ENCODE results near the gene CHMP3. TPM values are rescaled to one million over a fixed set of nuclear protein-coding genes. Genes with fewer than 3 reads are reported as not detected.
"Not testable (repeated sequence)": the region's sequence is repeated elsewhere in the genome, so short reads cannot be mapped to it uniquely, and the experiment has no call there.

CHMP3 gene
- total RNA-seq, 1 donor from 2014 or later: 175 TPM

DNA sequence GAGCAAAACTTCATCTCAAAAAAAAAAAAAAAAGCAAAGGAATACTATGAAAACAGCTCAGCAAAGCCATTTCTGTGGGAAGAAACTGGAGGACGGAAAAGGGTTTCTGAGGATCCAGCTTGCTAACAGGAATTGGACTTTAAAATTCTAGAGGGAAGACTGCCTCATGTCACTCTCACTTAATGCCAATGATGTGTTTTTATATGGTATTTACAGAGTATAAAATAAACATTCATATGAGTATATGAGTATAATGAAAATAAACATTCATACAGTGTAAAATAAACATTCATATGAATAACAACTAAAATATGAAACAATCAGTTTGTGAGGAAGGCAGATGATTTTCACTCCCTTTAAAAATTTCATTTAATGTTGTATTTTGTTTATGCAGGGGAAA is 43.9 kb downstream of the CHMP3 start:
- no peak for DNase-seq (ENCODE audit: low spot score)
- intact Hi-C loops (cut with DNase I): loop anchor here (5.0 kb wide), 1 partner anchor 103 kb away; the partner anchor contains the start of gene RNF103

DNA sequence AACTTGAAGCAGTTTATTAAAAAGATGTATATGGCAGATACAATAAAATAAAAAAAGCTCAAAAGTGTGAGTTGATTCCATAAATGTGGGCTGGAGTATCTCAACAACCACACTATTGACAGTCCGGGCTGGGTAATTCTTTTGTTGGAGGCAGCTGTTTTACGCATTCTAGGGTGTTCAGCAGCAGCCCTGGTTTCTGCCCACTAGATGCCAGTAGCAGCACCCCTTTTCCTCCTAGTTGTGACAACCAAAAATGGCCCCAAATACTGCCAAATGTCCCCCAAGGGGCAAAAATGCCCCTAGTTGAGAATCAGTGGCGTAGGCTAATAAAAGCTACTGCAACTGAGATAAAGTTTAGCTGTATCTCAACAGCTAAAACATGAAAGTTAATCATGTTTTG is 44.8 kb downstream of the CHMP3 start:
- intact Hi-C loops (cut with DNase I): loop anchor here (5.0 kb wide), 1 partner anchor 104 kb away; the partner anchor contains the start of gene RNF103
- no peak for DNase-seq (ENCODE audit: low spot score)

DNA sequence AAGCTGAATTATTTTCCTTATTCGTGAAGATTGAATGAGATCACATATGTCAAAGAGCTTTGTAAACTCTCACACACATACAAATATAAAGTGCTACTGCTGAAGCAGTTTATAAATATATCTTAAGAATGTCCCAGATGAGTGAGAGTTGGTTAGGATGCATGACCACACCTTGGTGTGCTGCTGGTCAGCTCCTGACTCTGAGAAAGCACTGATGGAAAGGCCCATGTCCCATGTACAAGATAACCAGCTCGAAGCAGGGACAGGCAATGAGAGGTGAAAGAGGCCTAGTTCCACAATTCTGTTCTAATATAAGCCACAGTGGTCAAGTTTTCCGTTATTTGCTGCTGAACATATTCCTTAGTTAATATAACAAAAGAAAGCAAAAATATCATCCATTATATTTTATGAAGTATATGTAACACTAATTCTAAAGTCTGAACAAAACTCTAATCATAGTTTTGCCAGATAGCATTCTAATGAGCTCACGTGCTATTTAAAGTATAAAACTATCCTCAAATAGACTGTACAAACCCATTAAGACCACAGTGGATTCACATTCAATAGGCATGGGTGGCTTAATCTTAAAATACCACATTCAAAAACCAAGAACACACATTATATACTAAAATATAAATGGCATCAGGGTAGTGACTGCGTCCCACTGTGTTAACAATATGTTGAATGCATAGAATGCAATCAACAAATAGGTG is 49.1 kb downstream of the CHMP3 start:
- intact Hi-C loops (cut with DNase I): no loop called here
- no peak for DNase-seq (ENCODE audit: low spot score)

DNA sequence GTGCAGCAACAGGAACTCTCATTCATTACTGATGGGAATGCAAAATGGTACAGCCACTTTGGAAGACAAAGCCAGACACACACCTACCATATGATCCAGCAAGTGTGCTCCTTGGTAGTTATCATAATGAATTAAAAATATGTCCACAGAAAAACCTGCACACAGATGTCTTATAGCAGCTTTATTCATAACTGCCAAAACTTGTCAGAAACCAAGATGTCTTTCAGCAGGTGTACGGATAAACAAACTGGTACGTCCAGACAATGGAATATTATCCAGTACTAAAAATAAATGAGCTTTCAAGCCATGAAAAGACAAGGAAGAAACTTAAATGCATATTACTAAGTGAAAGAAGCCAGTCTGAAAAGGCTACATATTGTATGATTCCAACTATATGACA is 50.4 kb downstream of the CHMP3 start:
- intact Hi-C loops (cut with DNase I): no loop called here
- no peak for DNase-seq (ENCODE audit: low spot score)

GRCh38 chr2:86512034-86512433 is 51.2 kb downstream of the CHMP3 start:
- intact Hi-C loops (cut with DNase I): no loop called here
- no peak for DNase-seq (ENCODE audit: low spot score)

DNA sequence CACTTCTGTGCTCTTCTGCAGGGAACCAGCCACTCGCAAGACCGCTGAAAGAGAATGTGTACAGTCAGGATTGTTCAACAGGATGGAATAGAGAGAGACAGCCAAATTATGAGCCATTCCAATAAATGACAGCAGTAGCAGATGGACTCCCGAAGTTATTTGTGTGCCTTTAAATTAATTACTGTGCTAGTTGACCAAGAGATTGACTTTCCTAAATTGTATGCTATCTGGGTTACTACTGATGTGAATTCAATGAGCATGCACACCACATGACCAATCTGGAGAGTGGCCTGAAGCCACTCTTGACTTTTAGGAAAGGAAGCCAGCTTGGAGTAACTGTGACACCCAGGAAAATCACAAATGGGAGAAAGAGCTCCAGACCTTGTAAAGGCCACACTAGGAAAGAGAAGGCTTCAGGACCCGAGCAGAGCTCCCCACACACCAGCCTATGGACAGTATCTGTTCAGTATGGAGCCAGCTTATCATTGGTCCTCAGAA is 52.8 kb downstream of the CHMP3 start:
- intact Hi-C loops (cut with DNase I): no loop called here
- DNase-seq (ENCODE audit: low spot score): no peak

GRCh38 chr2:86507600-86507999 is 55.6 kb downstream of the CHMP3 start:
- intact Hi-C loops (cut with DNase I): no loop called here
- no peak for DNase-seq (ENCODE audit: low spot score)

- DNase-seq (ENCODE audit: low spot score): no peak
- intact Hi-C loops (cut with DNase I): no loop called here
Observed at GRCh38 chr2:86500325-86501083, 62.7 kb downstream of the CHMP3 start.

DNA sequence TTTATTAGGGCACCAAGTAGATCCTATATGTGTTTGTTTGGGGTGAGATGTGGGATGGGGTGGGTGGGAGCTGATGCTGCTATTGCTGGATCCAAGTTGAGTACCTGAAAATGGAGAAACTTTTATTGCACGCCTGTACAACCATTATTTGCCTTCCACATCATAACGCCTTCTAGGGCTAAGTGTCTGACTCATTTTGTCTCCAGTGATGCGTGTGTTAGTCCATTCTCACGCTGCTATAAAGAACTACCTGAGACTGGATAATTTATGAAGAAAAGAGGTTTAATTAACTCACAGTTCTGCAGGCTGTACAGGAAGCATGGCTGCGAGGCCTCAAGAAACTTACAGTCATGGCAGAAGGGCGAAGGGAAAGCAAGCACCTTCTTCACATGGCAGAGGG is 63.9 kb downstream of the CHMP3 start:
- DNase-seq (ENCODE audit: low spot score): no peak
- intact Hi-C loops (cut with DNase I): no loop called here

DNA sequence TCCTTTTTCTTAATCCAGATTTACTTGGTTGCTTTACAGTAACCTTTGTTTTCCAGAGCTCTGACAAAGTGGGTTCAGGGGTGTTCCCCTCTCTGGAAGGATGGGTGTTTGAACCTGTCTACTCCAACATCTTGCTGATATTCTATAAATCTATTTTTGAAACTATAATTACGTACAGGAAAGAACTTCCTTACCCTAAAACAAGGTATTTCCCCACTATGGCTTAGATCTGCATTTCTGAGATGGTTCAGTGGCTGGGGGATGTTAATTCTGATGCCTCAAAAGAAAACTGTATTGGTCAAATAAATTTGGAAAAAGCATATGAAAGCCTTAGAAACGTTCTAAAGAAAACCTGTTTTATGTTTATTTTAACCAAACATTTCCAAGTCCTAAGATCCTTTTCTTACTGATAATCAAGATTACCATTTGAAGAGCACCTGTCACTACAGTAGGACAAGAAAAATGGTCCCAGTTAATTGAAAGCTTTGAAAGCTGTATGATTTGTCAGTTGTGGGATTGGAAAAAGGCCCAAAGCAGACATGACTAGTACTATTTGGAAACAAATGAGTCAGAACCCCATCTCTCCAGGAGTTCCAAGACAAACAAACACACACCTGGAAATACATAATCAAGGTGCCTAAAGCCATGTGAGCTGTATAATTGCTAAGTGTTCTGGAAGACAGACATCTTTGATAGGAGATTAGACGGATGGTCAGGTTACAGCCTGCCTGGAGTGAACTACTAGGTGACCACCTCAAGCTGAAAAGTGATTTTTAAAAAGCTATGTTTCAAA is 64.6 kb downstream of the CHMP3 start:
- no peak for DNase-seq (ENCODE audit: low spot score)
- intact Hi-C loops (cut with DNase I): no loop called here

GRCh38 chr2:86496391-86496790 is 66.9 kb downstream of the CHMP3 start:
- DNase-seq (ENCODE audit: low spot score); intact Hi-C loops (cut with DNase I): not testable (repeated sequence)

GRCh38 chr2:86492048-86492453 is 71.2 kb downstream of the CHMP3 start:
- DNase-seq (ENCODE audit: low spot score): no peak
- intact Hi-C loops (cut with DNase I): no loop called here

DNA sequence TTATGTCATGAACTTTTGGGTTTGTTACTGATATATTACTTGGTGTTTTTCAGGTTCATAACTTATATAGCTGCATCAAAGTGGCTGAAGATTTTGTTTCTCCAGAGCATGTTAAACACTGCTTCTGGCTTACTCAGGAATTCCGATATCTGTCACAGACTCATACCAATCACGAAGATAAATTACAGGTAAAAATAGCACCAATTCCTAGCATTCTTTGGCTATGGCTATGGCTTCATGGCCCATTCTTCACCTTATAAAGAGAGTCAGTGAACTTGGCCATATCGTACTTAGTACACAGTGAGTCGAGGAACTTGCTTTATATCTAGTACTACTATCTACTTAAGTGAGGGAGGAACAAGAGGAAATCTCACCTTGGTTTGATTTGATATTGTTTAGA is 72.2 kb downstream of the CHMP3 start:
- intact Hi-C loops (cut with DNase I): no loop called here
- no peak for DNase-seq (ENCODE audit: low spot score)

GRCh38 chr2:86490245-86490644 is 73.0 kb downstream of the CHMP3 start:
- intact Hi-C loops (cut with DNase I): no loop called here
- DNase-seq (ENCODE audit: low spot score): no peak

GRCh38 chr2:86489542-86489941 is 73.7 kb downstream of the CHMP3 start:
- intact Hi-C loops (cut with DNase I): no loop called here

GRCh38 chr2:86488561-86489250 is 74.5 kb downstream of the CHMP3 start:
- DNase-seq (ENCODE audit: low spot score): no peak

More at GRCh38 chr2:86489542-86489941, 73.7 kb downstream of the CHMP3 start:
- no peak for DNase-seq (ENCODE audit: low spot score)

DNA sequence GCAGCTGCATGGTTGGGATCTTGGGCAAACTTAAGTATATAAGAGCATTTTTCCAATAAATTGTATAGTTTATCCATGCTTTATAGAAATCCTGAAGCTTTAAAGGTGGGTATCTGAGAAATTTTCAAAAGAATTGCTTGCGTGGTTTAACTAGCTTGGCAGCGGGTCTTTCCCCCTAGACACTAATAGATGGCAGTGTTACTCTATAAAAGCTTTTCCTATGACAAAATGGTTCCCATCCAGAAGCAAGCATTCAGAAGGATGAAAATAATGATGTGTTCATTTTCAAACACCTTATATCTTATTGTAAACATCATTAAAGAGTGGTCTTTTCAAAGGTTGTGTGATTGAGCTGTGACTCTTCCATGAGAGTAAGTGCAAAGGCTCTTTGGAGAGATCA is 76.2 kb downstream of the CHMP3 start:
- intact Hi-C loops (cut with DNase I): no loop called here
- DNase-seq (ENCODE audit: low spot score): no peak

More at GRCh38 chr2:86488561-86489250, 74.5 kb downstream of the CHMP3 start:
- intact Hi-C loops (cut with DNase I): no loop called here

DNA sequence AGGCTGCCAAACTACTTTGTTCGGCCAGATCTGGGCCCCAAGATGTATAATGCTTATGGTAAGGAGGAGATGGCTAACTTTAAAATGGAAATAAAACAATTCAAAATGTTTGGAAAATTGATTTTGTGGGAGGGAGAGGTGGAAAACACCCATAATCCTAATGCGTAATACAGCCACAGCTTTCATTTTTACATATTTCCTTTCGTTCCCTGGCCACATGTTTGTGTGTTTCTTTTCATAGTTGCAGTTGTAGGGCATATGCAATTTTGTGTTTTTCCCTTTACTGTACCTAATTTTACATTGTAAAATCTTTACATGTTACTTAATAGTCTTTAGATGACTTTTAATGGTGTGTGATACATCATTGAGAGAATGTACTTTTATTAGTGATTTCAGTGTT is 77.4 kb downstream of the CHMP3 start:
- DNase-seq (ENCODE audit: low spot score): no peak
- intact Hi-C loops (cut with DNase I): no loop called here

GRCh38 chr2:86485103-86485502 is 78.1 kb downstream of the CHMP3 start:
- intact Hi-C loops (cut with DNase I): no loop called here
- DNase-seq (ENCODE audit: low spot score): no peak
